BLaER1 (cell line): ENCODE measurements around the gene PRKG1.
A peak's percentile ranks its signal among the peaks of the same experiment; 100 is the strongest.

Experiments used
- H3K27ac ChIP-seq: shearing (Covaris generic); formaldehyde crosslinking; 2 replicates; pipeline ENCODE4 v1.8.1; 2022
- H3K27me3 ChIP-seq: shearing (Covaris generic); formaldehyde crosslinking; 2 replicates; pipeline ENCODE4 v1.8.1; 2022
- H3K36me3 ChIP-seq: shearing (Covaris generic); formaldehyde crosslinking; 2 replicates; pipeline ENCODE4 v1.8.1; 2022
- H3K4me1 ChIP-seq: shearing (Covaris generic); formaldehyde crosslinking; 2 replicates; pipeline ENCODE4 v1.8.1; 2022
- H3K4me2 ChIP-seq: shearing (Covaris generic); formaldehyde crosslinking; 2 replicates; pipeline ENCODE4 v1.8.1; 2022
- H3K4me3 ChIP-seq: shearing (Covaris generic); formaldehyde crosslinking; 2 replicates; pipeline ENCODE4 v1.8.1; 2022
- H3K9ac ChIP-seq: shearing (Covaris generic); formaldehyde crosslinking; 2 replicates; pipeline ENCODE4 v1.8.1; 2022
- H3K9me3 ChIP-seq: shearing (Covaris generic); formaldehyde crosslinking; 2 replicates; pipeline ENCODE4 v1.8.1; 2022
- H4K20me1 ChIP-seq: shearing (Covaris generic); formaldehyde crosslinking; 2 replicates; pipeline ENCODE4 v1.8.1; 2022
- Cebpa-rat ChIP-seq: shearing (Covaris generic); IDR thresholded peaks from 2 replicates; pipeline ENCODE4 v1.8.1; 2022

PRKG1 gene

GRCh38 chr10:51860257-51860656 is 786.0 kb downstream of the PRKG1 start:
- H3K4me2 ChIP-seq = peak overlapping the region; percentile 32
- no peak overlapping the region for H3K9ac ChIP-seq
- no peak overlapping the region for H3K4me3 ChIP-seq
- no peaks in the 10 kb centered on the region for H4K20me1 ChIP-seq
- H3K4me1 ChIP-seq = peaks cover 8% of the 10 kb centered on the region
- no peaks in the 10 kb centered on the region for H3K27me3 ChIP-seq
- no peaks in the 10 kb centered on the region for H3K9me3 ChIP-seq
- no peaks in the 10 kb centered on the region for H3K36me3 ChIP-seq
- no peak overlapping the region for H3K27ac ChIP-seq
- TF ChIP-seq Cebpa-rat = no peak

DNA sequence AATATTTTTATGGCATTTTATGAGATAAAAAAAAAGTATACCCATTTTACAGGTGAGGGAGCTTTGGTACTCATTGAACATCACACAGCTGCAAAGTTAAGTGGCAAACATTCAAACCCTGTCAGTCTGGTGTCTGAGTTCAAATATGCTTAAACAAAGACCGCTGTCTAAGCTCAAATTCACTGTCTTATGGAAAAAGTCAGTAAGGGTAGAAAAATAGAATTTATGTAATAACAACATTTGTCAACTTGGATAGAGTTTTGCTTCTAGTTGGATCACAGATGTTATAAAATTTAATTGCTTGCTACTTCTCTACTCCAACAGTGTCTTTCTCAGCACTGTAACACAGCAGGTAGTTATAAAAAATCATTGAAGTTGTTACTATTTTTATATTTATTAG is 786.8 kb downstream of the PRKG1 start:
- peaks cover 8% of the 10 kb centered on the region for H3K4me1 ChIP-seq
- no peak overlapping the region for H3K4me2 ChIP-seq
- H3K27ac ChIP-seq = no peak overlapping the region
- H3K4me3 ChIP-seq = no peak overlapping the region
- H3K9me3 ChIP-seq = no peaks in the 10 kb centered on the region
- TF ChIP-seq Cebpa-rat = no peak
- no peaks in the 10 kb centered on the region for H4K20me1 ChIP-seq
- no peaks in the 10 kb centered on the region for H3K36me3 ChIP-seq
- no peak overlapping the region for H3K9ac ChIP-seq
- no peaks in the 10 kb centered on the region for H3K27me3 ChIP-seq

GRCh38 chr10:51861731-51862130 is 787.4 kb downstream of the PRKG1 start:
- Histone ChIP-seq H3K4me2 (no peak overlapping the region), H4K20me1 (no peaks in the 10 kb centered on the region), H3K9me3 (no peaks in the 10 kb centered on the region), H3K9ac (no peak overlapping the region), H3K4me3 (no peak overlapping the region), H3K27me3 (no peaks in the 10 kb centered on the region), H3K4me1 (peaks cover 8% of the 10 kb centered on the region), H3K36me3 (no peaks in the 10 kb centered on the region), H3K27ac (no peak overlapping the region)
- no peak for TF ChIP-seq Cebpa-rat

- Histone ChIP-seq H3K27ac (no peak overlapping the region), H3K27me3 (no peaks in the 10 kb centered on the region), H3K4me1 (peaks cover 8% of the 10 kb centered on the region), H3K9me3 (no peaks in the 10 kb centered on the region), H3K36me3 (no peaks in the 10 kb centered on the region), H3K4me2 (no peak overlapping the region), H3K9ac (no peak overlapping the region), H3K4me3 (no peak overlapping the region), H4K20me1 (no peaks in the 10 kb centered on the region)
- TF ChIP-seq Cebpa-rat = no peak
Measured at GRCh38 chr10:51862149-51862548, 787.9 kb downstream of the PRKG1 start.

- Histone ChIP-seq H3K9me3 (no peaks in the 10 kb centered on the region), H3K9ac (no peak overlapping the region), H3K4me2 (no peak overlapping the region), H3K27ac (no peak overlapping the region), H3K4me3 (no peak overlapping the region), H3K4me1 (no peaks in the 10 kb centered on the region), H3K36me3 (no peaks in the 10 kb centered on the region), H4K20me1 (no peaks in the 10 kb centered on the region), H3K27me3 (no peaks in the 10 kb centered on the region)
- TF ChIP-seq Cebpa-rat = no peak
Measured at GRCh38 chr10:51867956-51868355, 793.7 kb downstream of the PRKG1 start.

DNA sequence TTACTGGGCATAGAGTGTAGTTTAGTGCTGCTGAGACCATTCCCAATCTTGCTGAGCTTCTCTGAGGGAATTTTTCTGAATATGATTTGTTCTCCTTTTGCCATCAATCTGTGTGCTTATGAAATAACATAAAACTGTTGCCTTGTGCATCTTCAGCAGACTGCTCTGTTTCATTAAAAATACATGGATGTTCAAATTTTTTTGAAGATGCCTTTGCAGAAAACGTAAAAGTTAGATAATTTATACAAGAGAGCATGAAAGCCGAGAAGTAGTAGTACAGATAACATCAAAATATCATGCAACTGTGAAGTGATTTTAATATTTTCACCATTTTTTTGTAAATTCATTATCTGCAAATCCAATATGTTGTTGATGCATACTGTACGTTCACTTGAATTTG is 799.8 kb downstream of the PRKG1 start:
- no peak overlapping the region for H3K27ac ChIP-seq
- no peaks in the 10 kb centered on the region for H3K9me3 ChIP-seq
- H3K4me1 ChIP-seq = no peaks in the 10 kb centered on the region
- no peak overlapping the region for H3K4me2 ChIP-seq
- no peaks in the 10 kb centered on the region for H4K20me1 ChIP-seq
- no peak overlapping the region for H3K4me3 ChIP-seq
- H3K9ac ChIP-seq = no peak overlapping the region
- TF ChIP-seq Cebpa-rat = no peak
- H3K36me3 ChIP-seq = no peaks in the 10 kb centered on the region
- no peaks in the 10 kb centered on the region for H3K27me3 ChIP-seq

DNA sequence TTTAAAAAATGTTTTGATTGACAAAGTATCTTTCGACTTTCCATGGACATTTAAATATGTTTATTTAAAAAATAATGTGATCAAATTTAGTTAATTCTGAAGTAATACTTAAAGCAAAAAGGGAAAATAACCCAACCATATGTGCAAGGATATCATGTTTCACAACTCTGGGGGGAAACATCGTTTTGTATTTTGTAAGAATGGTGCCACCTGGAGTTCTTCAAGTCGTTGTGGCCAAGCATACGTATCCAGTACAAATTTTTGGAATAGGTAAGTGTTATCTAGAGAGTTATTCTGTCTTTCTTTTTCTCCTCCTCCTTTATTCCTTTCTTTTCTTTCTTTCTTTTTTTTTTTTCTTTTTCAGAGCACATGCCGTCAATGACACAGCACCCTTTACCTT is 801.3 kb downstream of the PRKG1 start:
- no peak overlapping the region for H3K4me2 ChIP-seq
- H3K36me3 ChIP-seq = no peaks in the 10 kb centered on the region
- H3K4me1 ChIP-seq = no peaks in the 10 kb centered on the region
- H3K27ac ChIP-seq = no peak overlapping the region
- no peak overlapping the region for H3K4me3 ChIP-seq
- H4K20me1 ChIP-seq = no peaks in the 10 kb centered on the region
- TF ChIP-seq Cebpa-rat = no peak
- H3K27me3 ChIP-seq = no peaks in the 10 kb centered on the region
- no peak overlapping the region for H3K9ac ChIP-seq
- H3K9me3 ChIP-seq = no peaks in the 10 kb centered on the region

DNA sequence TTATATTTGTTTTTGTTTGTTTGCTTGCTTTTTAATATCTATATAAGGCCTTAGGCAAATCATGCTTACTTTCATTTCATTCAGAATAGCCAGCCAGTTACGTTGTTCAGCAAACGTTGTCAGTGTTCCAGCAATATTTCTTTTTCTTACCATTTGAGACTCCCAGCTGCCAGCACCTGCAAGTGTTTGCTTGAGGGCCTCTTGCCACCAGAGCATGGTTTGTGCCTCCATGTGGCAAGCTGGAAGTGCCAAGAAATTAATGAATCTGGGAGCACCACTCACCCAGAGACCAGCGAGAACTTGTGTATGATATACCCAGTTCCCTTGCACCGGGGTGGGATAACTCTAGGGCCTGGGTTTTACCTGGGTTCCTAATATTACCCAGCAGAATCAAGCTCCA is 802.2 kb downstream of the PRKG1 start:
- Histone ChIP-seq H3K4me1 (no peaks in the 10 kb centered on the region), H3K9me3 (peaks cover 7% of the 10 kb centered on the region), H3K27ac (no peak overlapping the region), H4K20me1 (no peaks in the 10 kb centered on the region), H3K27me3 (no peaks in the 10 kb centered on the region), H3K4me3 (no peak overlapping the region), H3K36me3 (no peaks in the 10 kb centered on the region), H3K9ac (no peak overlapping the region), H3K4me2 (no peak overlapping the region)
- TF ChIP-seq Cebpa-rat = no peak

GRCh38 chr10:51876979-51877378 is 802.7 kb downstream of the PRKG1 start:
- Histone ChIP-seq H3K9ac (no peak overlapping the region), H3K27me3 (no peaks in the 10 kb centered on the region), H3K27ac (no peak overlapping the region), H3K9me3 (peaks cover 7% of the 10 kb centered on the region), H3K4me1 (no peaks in the 10 kb centered on the region), H3K4me3 (no peak overlapping the region), H4K20me1 (no peaks in the 10 kb centered on the region), H3K36me3 (no peaks in the 10 kb centered on the region), H3K4me2 (no peak overlapping the region)
- no peak for TF ChIP-seq Cebpa-rat

- H3K4me1 ChIP-seq = no peaks in the 10 kb centered on the region
- no peak overlapping the region for H3K4me2 ChIP-seq
- peaks cover 7% of the 10 kb centered on the region for H3K9me3 ChIP-seq
- no peak overlapping the region for H3K9ac ChIP-seq
- no peak overlapping the region for H3K27ac ChIP-seq
- no peaks in the 10 kb centered on the region for H3K27me3 ChIP-seq
- H3K36me3 ChIP-seq = no peaks in the 10 kb centered on the region
- no peaks in the 10 kb centered on the region for H4K20me1 ChIP-seq
- H3K4me3 ChIP-seq = no peak overlapping the region
- TF ChIP-seq Cebpa-rat = no peak
Measured at GRCh38 chr10:51877636-51878035, 803.3 kb downstream of the PRKG1 start.

- no peak overlapping the region for H3K27ac ChIP-seq
- H3K4me1 ChIP-seq = no peaks in the 10 kb centered on the region
- no peak overlapping the region for H3K9ac ChIP-seq
- no peak overlapping the region for H3K4me2 ChIP-seq
- H3K9me3 ChIP-seq = peaks cover 7% of the 10 kb centered on the region
- TF ChIP-seq Cebpa-rat = no peak
- H4K20me1 ChIP-seq = no peaks in the 10 kb centered on the region
- no peaks in the 10 kb centered on the region for H3K36me3 ChIP-seq
- H3K27me3 ChIP-seq = no peaks in the 10 kb centered on the region
- no peak overlapping the region for H3K4me3 ChIP-seq
Measured at GRCh38 chr10:51878695-51879094, 804.4 kb downstream of the PRKG1 start.
